ENCODE data around the gene CCND1.

CCND1 gene

DNA sequence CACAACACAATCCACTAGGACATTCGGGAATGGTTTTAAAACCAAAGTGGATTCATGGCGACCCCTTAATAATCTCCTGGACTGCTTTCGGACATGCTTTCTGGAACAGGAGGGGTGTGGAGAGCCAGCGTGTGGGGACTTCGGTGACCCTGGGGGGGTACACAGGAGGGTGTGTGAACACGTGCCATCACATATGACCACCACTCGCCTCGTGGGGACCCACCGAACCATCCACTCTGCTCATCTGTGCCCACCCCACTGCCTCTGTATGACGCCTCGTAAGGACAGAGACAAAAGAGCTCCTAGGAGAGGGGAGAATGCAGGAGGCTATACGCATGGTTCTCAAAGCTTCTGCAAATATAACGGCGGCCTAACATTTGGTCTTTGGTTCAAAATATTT is 25.3 kb downstream of the CCND1 start:
- DNase-seq (ENCODE audit: extremely low read depth, low read depth), result no peak
- TF ChIP-seq CTCF (IDR thresholded peaks at IDR 0.05; ENCODE audit: low read depth, low read length), result no peak

- no peak for TF ChIP-seq CTCF (IDR thresholded peaks at IDR 0.05; ENCODE audit: low read depth, low read length)
- no peak for DNase-seq (ENCODE audit: extremely low read depth, low read depth)
These were observed 26.0 kb downstream of the CCND1 start for GRCh38 chr11:69666752-69667536.

GRCh38 chr11:69667619-69668604 is 27.0 kb downstream of the CCND1 start:
- TF ChIP-seq CTCF (IDR thresholded peaks at IDR 0.05; ENCODE audit: low read depth, low read length), result no peak
- DNase-seq (ENCODE audit: extremely low read depth, low read depth), result no peak

- DNase-seq (ENCODE audit: extremely low read depth, low read depth), result no peak
- TF ChIP-seq CTCF (IDR thresholded peaks at IDR 0.05; ENCODE audit: low read depth, low read length), result no peak
These were observed 28.5 kb downstream of the CCND1 start for GRCh38 chr11:69669486-69669885.

DNA sequence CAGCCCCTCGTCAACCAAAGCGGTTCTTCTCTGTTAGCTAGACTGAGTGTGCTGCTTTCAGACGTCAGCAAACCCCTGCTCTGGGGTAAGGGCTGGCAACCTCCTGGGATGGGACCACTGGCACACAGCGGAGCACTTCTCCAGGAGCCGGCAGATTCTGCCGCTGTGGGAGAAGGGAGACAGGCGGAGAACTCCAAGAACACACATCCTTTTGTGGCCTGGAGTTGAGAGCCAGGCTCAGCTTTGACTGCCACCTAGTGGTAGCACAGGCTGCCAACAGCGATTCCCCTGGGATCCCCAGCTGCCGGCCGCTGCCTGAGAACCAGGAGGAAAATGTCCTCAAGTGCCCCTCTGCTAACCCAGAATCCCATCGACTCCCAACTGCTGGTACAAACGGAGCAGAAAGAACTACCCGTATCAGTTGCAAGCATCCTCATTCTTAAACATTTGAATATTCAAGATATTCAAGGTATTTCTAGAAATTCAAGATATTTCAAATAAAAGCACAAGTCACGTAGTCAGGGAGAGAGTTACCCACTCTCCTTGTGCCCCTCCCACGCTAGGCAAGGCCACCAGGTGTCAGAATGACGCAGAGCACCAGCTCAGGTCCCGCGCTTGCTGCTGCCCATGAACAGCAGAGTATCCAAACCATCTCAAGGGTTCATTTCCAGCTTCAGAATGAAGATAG is 29.3 kb downstream of the CCND1 start:
- DNase-seq (ENCODE audit: extremely low read depth, low read depth), result peak; percentile 60
- TF ChIP-seq CTCF (IDR thresholded peaks at IDR 0.05; ENCODE audit: low read depth, low read length), result peak; percentile 99

- DNase-seq (ENCODE audit: extremely low read depth, low read depth), result no peak
- no peak for TF ChIP-seq CTCF (IDR thresholded peaks at IDR 0.05; ENCODE audit: low read depth, low read length)
These were observed 30.9 kb downstream of the CCND1 start for GRCh38 chr11:69671734-69672465.
